ENCODE results near the gene AJM1. TPM values are rescaled to one million over a fixed set of nuclear protein-coding genes. Genes with fewer than 3 reads are reported as not detected.
"Not testable (repeated sequence)": the region's sequence is repeated elsewhere in the genome, so short reads cannot be mapped to it uniquely, and the experiment has no call there.

AJM1 gene
- total and polyA plus RNA-seq, 9 donors = 0.48 to 2.4 (median 1.2) TPM; not detected in 1

- intact Hi-C loops (cut with DNase I) = loop anchor here in 1 of 4 donors (10.0 kb wide), 2 partner anchors 46 to 104 kb away; partner anchors contain the start of genes C8G, CCDC183, FBXW5 and TMEM141
- Histone ChIP-seq H3K4me3 (no peak overlapping the region), H3K36me3 (no peaks in the 10 kb centered on the region), H3K4me1 (ENCODE audit: insufficient read depth) (peaks cover 8% of the 10 kb centered on the region), H3K9me3 (no peaks in the 10 kb centered on the region), H3K27me3 (no peaks in the 10 kb centered on the region), H3K27ac (no peak overlapping the region)
- TF ChIP-seq POLR2A (IDR thresholded peaks at IDR 0.05) (no peak), CTCF (IDR thresholded peaks at IDR 0.05) (no peak), EP300 (IDR thresholded peaks at IDR 0.05) (no peak)
- DNase-seq = peak in 1 of 5 donors; percentile 55
- 59 to 66% (median 61%) methylated on average over 28 of the region's 28 CpGs for WGBS, 3 donors
These were observed 1.2 kb upstream of the AJM1 start for GRCh38 chr9:136840877-136841645.

GRCh38 chr9:136841646-136842379 is 465 bp upstream of the AJM1 start:
- 33 to 38% (median 35%) methylated on average over 15 to 16 of the region's 16 CpGs for WGBS, 3 donors
- not testable (repeated sequence) for H3K36me3 ChIP-seq; H3K4me3 ChIP-seq; H3K27ac ChIP-seq; H3K4me1 ChIP-seq (ENCODE audit: insufficient read depth); H3K9me3 ChIP-seq; H3K27me3 ChIP-seq
- peak in 1 of 5 donors; percentile 40 for DNase-seq
- intact Hi-C loops (cut with DNase I) = loop anchor here in 1 of 4 donors (10.0 kb wide), 2 partner anchors 47 to 103 kb away; partner anchors contain the start of genes C8G, CCDC183, FBXW5 and TMEM141

- H3K4me3 ChIP-seq, H3K36me3 ChIP-seq, H3K27ac ChIP-seq, DNase-seq, H3K9me3 ChIP-seq: not testable (repeated sequence)
- H3K4me1 ChIP-seq (ENCODE audit: insufficient read depth) = peaks cover 15% of the 10 kb centered on the region
- intact Hi-C loops (cut with DNase I) = loop anchor here in 1 of 4 donors (10.0 kb wide), 2 partner anchors 48 to 102 kb away; partner anchors contain the start of genes C8G, CCDC183, FBXW5 and TMEM141
- 7 to 10% (median 8%) methylated on average over 20 to 21 of the region's 21 CpGs for WGBS, 3 donors
- H3K27me3 ChIP-seq = peaks cover 14% of the 10 kb centered on the region
These were observed 1.0 kb downstream of the AJM1 start for GRCh38 chr9:136843159-136843800.

GRCh38 chr9:136843801-136844740 is 1.8 kb downstream of the AJM1 start:
- intact Hi-C loops (cut with DNase I) = loop anchor here in 1 of 4 donors (10.0 kb wide), 2 partner anchors 49 to 101 kb away; partner anchors contain the start of genes C8G, CCDC183, FBXW5 and TMEM141
- H3K27ac ChIP-seq, H3K9me3 ChIP-seq, H3K36me3 ChIP-seq, H3K4me3 ChIP-seq: not testable (repeated sequence)
- 2 to 6% (median 5%) methylated on average over 52 to 99 of the region's 99 CpGs for WGBS, 3 donors
- H3K27me3 ChIP-seq = peaks cover 14% of the 10 kb centered on the region
- peak in 3 of 5 donors; percentile 56 to 75 (median 70) for DNase-seq
- TF ChIP-seq CTCF (IDR thresholded peaks at IDR 0.05) = peak; percentile 47 to 54 (median 53)
- peaks cover 15% of the 10 kb centered on the region for H3K4me1 ChIP-seq (ENCODE audit: insufficient read depth)

All from ovary (tissue), 9 donors.